UCSD-AML1 (cell line): ENCODE results near the gene COPB1.

Source experiments
- DNase-seq: peaks from one replicate; lab custom pipeline; 2025; ENCODE audit not compliant: unreplicated experiment; lab: John Stamatoyannopoulos, UW

COPB1 gene

GRCh38 chr11:14443638-14444037 lies 56.0 kb downstream of the COPB1 start:
- DNase-seq, result no peak

GRCh38 chr11:14435717-14436512 lies 63.7 kb downstream of the COPB1 start:
- no peak for DNase-seq

DNA sequence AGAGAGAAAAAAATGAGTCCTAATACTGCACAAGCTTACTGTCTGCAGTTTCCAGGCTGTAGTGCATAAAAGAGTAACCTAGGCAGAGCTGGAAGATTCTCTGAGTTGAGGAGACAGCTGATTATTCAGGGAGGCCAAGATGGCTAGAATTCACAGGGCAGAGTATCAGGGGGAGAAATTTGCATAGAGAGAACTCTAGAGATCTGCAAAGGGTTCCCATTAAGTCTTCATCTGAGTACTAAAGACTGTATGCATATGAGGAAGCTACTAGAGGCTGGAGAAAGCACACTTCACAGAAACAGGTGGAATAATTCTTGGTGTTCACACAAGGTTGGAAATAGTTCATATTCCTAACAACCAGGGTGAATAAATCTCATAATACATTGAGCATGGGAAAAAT lies 74.0 kb downstream of the COPB1 start:
- no peak for DNase-seq

- no peak for DNase-seq
These were observed 75.5 kb downstream of the COPB1 start for GRCh38 chr11:14424096-14424495.

DNA sequence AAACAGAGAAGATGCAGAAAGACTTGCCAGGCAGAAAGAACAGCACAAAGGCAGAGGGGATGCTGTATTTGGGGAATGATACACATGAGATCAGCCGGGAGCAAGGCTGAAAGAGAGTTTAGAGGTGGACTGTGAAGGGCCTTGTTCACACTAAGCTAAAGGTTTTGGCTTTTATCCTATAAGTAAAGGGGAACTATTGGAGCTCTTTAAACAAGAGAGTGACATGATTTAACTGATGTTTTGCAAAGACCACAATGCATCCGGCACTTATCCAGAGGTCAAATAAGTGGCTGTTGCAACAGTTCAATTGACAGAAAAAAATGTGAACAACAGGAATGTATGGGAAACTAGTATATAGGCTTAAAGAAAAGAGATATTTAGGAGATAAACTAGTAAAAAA lies 76.0 kb downstream of the COPB1 start:
- no peak for DNase-seq

DNA sequence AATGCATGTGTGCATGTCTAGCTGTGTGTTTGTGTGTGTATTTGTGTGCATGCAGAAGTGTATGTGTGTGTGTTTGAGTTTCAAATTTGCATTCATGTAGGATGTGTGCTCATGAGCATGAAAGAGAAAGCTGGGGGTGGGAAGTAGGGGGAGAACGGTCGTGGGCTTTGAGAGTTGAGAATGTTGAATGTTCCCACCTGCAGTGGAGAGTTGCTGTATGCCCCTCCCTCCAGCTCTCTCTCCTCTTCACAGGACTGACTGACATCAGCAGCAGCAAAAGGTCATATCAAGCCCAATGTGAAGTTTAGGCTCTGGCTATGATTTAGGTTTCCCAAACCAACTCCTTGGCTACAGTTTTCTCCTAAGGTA lies 76.8 kb downstream of the COPB1 start:
- no peak for DNase-seq

- DNase-seq, result peak; percentile 24
These were observed 77.4 kb downstream of the COPB1 start for GRCh38 chr11:14422052-14422813.

- no peak for DNase-seq
These were observed 79.4 kb downstream of the COPB1 start for GRCh38 chr11:14420223-14420622.

DNA sequence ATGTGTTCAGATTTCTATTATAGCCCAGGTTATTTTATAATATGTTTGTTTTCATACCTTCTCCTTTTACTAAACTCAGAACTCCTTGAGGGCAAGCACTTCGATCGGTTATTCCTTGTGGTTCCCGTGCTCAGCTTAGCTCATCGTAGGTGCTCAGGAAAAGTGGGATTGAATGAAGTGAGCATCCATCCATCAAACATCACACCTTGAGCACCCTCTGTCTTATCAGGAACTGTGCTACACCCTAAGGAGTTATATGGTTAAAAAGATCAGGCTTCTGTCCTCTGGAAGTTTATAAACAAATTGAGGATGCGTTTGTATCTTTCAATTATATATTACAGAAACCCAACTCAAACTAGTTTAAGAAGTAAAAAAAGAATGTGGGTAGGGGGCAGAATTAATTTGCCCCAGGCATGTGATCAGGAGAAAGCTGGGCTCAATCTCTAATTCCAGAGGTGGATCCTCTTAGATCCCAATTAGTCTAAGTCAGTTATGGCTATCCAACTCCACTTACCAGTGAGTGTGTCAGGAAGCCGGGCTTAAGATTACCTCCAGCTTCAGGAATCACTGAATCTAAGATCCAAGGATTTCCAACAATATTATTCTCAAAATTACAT lies 80.7 kb downstream of the COPB1 start:
- DNase-seq, result no peak

GRCh38 chr11:14417617-14418374 lies 81.8 kb downstream of the COPB1 start:
- DNase-seq, result no peak

DNA sequence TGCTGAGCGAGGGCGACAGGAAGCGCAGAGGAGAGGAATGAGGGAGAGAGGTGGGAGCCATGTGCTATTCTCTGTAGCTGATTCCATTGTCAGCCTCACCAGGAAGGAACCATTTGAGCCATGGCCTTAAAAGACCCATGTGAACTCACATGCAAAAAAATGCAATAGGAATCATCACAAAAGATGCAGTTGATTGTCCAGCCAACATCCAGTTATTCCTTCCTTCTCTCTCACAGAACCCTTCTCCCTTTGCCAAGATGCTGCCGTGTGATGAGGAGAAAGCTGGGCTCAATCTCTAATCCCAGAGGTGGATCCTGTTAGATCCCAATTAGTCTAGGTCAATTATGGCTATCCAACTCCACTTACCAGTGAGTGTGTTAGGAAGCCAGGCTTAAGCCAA lies 82.4 kb downstream of the COPB1 start:
- no peak for DNase-seq

GRCh38 chr11:14414470-14415461 lies 84.8 kb downstream of the COPB1 start:
- peak; percentile 38 for DNase-seq

GRCh38 chr11:14413307-14414069 lies 86.1 kb downstream of the COPB1 start:
- DNase-seq, result no peak

- DNase-seq, result no peak
These were observed 87.8 kb downstream of the COPB1 start for GRCh38 chr11:14411818-14412217.

DNA sequence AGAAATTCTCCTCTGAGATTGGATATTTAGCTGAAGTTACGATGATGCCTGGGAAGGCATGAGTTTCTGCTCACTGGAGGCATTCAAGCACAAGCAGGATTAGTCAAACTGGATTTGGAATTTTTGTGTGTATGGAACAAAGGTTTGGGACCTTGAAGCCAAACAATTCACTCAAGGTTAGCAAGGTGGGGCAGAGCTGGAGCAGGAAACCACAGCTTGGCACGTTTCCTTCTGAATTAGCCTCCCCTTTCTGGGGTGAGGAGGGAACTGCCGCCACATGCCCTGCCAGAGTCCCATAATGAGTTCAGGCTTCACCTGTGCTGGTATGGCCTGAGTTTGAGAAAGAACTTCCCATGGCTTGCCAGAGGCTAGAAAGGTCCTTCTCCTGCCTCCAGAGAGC lies 89.7 kb downstream of the COPB1 start:
- DNase-seq, result no peak

DNA sequence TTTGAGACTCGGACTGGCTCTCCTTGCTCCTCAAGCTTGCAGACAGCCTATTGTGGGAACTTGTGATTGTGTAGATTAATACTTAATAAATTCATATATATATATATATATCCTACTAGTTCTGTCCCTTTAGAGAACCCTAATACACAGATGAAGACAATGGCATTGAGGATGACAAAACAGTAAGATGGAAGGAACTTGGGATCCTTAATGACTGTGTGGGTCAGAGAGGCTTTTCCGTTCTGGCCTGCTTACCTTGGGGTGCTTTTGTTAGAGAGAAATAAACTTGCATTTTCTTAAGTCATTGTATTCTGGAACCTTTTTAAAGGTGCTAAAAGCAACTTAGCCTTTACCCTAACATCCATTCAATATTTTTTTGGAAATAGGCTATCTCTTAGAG lies 91.0 kb downstream of the COPB1 start:
- no peak for DNase-seq
